WTC11 (cell line): ENCODE results near the gene B9D2. TPM values are rescaled to one million over a fixed set of nuclear protein-coding genes. Genes with fewer than 3 reads are reported as not detected.

Experiments used
- ATAC-seq: fragments of 200-7000 bp; cut with Tn5 transposase; 2 replicates; pipeline ENCODE4 v1.10.0; 2021; ENCODE audit warnings: mild to moderate bottlenecking, moderate library complexity
- CTCF ChIA-PET: fragments of 300-600 bp; sonication (Branson Sonifier 250); formaldehyde crosslinking; loops from one replicate; lab custom pipeline; 2021; ENCODE audit warnings: antibody characterized with exemption; lab: Charles Lee
- POLR2A ChIA-PET: fragments of 350-600 bp; sonication (Branson Sonifier 250); formaldehyde crosslinking; loops from one replicate; lab custom pipeline; 2021; ENCODE audit warnings: antibody characterized with exemption; lab: Charles Lee
- DNase-seq: peaks from one replicate; pipeline ENCODE4 v3.0.0; 2021; ENCODE audit warnings: low spot score
- H3K27ac Mint-ChIP-seq: 2 replicates; pipeline ENCODE4 v1.8.0; 2021; ENCODE audit warnings: mixed read lengths
- H3K27me3 Mint-ChIP-seq: 2 replicates; pipeline ENCODE4 v1.8.0; 2021; ENCODE audit warnings: low read depth, mild to moderate bottlenecking, moderate library complexity, mixed read lengths
- H3K36me3 Mint-ChIP-seq: 2 replicates; pipeline ENCODE4 v1.8.0; 2021; ENCODE audit warnings: mixed read lengths
- H3K4me1 Mint-ChIP-seq: 2 replicates; pipeline ENCODE4 v1.8.0; 2022; ENCODE audit warnings: mixed read lengths
- H3K4me3 Mint-ChIP-seq: 2 replicates; pipeline ENCODE4 v1.8.0; 2021; ENCODE audit warnings: mild to moderate bottlenecking, moderate library complexity, mixed read lengths
- H3K9me3 Mint-ChIP-seq: 2 replicates; pipeline ENCODE4 v1.8.0; 2021; ENCODE audit warnings: mixed read lengths
- CBFB ChIP-seq: sonication (generic); formaldehyde crosslinking; IDR thresholded peaks from 2 replicates; pipeline ENCODE4 v1.8.1; 2022; ENCODE audit warnings: mild to moderate bottlenecking, low read depth, missing genetic modification reagents
- CREB1 ChIP-seq: sonication (generic); formaldehyde crosslinking; IDR thresholded peaks from 2 replicates; pipeline ENCODE4 v1.8.0; 2023; ENCODE audit warnings: mild to moderate bottlenecking, missing genetic modification reagents
- CREM ChIP-seq: sonication (generic); formaldehyde crosslinking; IDR thresholded peaks from 2 replicates; pipeline ENCODE4 v1.8.1; 2022; ENCODE audit warnings: mild to moderate bottlenecking, missing genetic modification reagents, moderate library complexity
- FOXP1 ChIP-seq: sonication (generic); formaldehyde crosslinking; IDR thresholded peaks from 2 replicates; pipeline ENCODE4 v1.8.0; 2022; ENCODE audit warnings: missing genetic modification reagents, mild to moderate bottlenecking, moderate library complexity, borderline replicate concordance
- JAZF1 ChIP-seq: fragments of 250-450 bp; sonication (Bioruptor Pico); IDR thresholded peaks from 2 replicates; pipeline ENCODE4 v1.9.0; 2021; ENCODE audit warnings: moderate library complexity, mild to moderate bottlenecking, inconsistent platforms
- NR2C2 ChIP-seq: sonication (generic); formaldehyde crosslinking; IDR thresholded peaks from 2 replicates; pipeline ENCODE4 v1.8.0; 2022; ENCODE audit warnings: mild to moderate bottlenecking, missing genetic modification reagents
- OVOL2 ChIP-seq: fragments of 250-450 bp; sonication (Bioruptor Pico); IDR thresholded peaks from 2 replicates; pipeline ENCODE4 v1.9.0; 2021; ENCODE audit warnings: mild to moderate bottlenecking, borderline replicate concordance
- RELA ChIP-seq: sonication (generic); formaldehyde crosslinking; IDR thresholded peaks from 2 replicates; pipeline ENCODE4 v1.8.1; 2022; ENCODE audit warnings: missing genetic modification reagents, mild to moderate bottlenecking, borderline replicate concordance
- SOX15 ChIP-seq: fragments of 250-450 bp; sonication (Bioruptor Pico); IDR thresholded peaks from 2 replicates; pipeline ENCODE4 v1.9.0; 2021; ENCODE audit warnings: mild to moderate bottlenecking
- TP53 ChIP-seq: sonication (generic); formaldehyde crosslinking; IDR thresholded peaks from 2 replicates; pipeline ENCODE4 v1.8.1; 2023; ENCODE audit warnings: mild to moderate bottlenecking, missing genetic modification reagents
- ZNF263 ChIP-seq: sonication (generic); formaldehyde crosslinking; IDR thresholded peaks from 2 replicates; pipeline ENCODE4 v1.8.1; 2022; ENCODE audit warnings: low read depth, mild to moderate bottlenecking, moderate library complexity, missing genetic modification reagents
- total RNA-seq: library from RNA; stranded (reverse); gene quantifications from 3 replicates; pipeline ENCODE4 v1.2.3, GENCODE V29; 2021
- TF ChIP-seq, protein P1 (sequence below): fragments of 250-450 bp; sonication (Bioruptor Pico); IDR thresholded peaks from 2 replicates; pipeline ENCODE4 v2.1.2; 2022; ENCODE audit warnings: mild to moderate bottlenecking, moderate library complexity
- TF ChIP-seq, protein P2 (sequence below): sonication (generic); formaldehyde crosslinking; IDR thresholded peaks from 2 replicates; pipeline ENCODE4 v1.8.1; 2022; ENCODE audit warnings: missing genetic modification reagents, borderline replicate concordance
- TF ChIP-seq, protein P3 (sequence below): sonication (generic); formaldehyde crosslinking; conservative IDR thresholded peaks from 2 replicates; pipeline ENCODE4 v1.8.1; 2022; ENCODE audit warnings: mild to moderate bottlenecking, missing genetic modification reagents
- TF ChIP-seq, protein P4 (sequence below): fragments of 250-450 bp; sonication (Bioruptor Pico); conservative IDR thresholded peaks from 2 replicates; pipeline ENCODE4 v1.9.0; 2021; ENCODE audit warnings: mild to moderate bottlenecking
- TF ChIP-seq, protein P5 (sequence below): sonication (generic); formaldehyde crosslinking; IDR thresholded peaks from 2 replicates; pipeline ENCODE4 v1.8.1; 2022; ENCODE audit warnings: low read depth, missing genetic modification reagents, borderline replicate concordance

Gene B9D2
- total RNA-seq, 1 experiment from 2014 or later: 4.7 TPM

DNA sequence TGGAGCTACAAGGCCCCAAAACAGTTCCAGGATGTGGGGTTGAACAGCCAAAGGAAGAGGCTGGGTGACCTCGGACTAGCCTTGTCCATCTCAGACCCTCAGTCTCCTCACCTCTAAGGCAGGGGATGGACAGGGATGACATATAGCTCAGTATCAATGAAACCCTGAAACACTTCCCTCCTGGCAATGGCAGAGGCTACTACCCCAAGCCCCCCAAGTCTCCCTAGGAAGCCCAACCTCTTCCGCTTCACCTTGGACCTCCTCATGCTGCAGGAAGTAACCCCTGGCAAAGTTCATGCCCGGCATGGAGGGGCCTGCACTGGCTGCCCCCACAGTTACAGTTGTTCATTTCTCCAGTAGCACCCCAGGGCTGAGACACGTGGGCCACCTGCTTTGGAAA is 43.4 kb downstream of the B9D2 start:
- TF ChIP-seq CBFB (CRISPR knock-in tag) (no peak), CREM (CRISPR knock-in tag) (no peak), RELA (CRISPR knock-in tag) (no peak), CREB1 (CRISPR knock-in tag) (no peak), NR2C2 (CRISPR knock-in tag) (no peak)
- TF ChIP-seq, protein P1, sequence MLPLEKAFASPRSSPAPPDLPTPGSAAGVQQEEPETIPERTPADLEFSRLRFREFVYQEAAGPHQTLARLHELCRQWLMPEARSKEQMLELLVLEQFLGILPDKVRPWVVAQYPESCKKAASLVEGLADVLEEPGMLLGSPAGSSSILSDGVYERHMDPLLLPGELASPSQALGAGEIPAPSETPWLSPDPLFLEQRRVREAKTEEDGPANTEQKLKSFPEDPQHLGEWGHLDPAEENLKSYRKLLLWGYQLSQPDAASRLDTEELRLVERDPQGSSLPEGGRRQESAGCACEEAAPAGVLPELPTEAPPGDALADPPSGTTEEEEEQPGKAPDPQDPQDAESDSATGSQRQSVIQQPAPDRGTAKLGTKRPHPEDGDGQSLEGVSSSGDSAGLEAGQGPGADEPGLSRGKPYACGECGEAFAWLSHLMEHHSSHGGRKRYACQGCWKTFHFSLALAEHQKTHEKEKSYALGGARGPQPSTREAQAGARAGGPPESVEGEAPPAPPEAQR (CRISPR knock-in tag): no peak
- TF ChIP-seq, protein P2, sequence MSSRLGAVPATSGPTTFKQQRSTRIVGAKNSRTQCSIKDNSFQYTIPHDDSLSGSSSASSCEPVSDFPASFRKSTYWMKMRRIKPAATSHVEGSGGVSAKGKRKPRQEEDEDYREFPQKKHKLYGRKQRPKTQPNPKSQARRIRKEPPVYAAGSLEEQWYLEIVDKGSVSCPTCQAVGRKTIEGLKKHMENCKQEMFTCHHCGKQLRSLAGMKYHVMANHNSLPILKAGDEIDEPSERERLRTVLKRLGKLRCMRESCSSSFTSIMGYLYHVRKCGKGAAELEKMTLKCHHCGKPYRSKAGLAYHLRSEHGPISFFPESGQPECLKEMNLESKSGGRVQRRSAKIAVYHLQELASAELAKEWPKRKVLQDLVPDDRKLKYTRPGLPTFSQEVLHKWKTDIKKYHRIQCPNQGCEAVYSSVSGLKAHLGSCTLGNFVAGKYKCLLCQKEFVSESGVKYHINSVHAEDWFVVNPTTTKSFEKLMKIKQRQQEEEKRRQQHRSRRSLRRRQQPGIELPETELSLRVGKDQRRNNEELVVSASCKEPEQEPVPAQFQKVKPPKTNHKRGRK (CRISPR knock-in tag): no peak
- ChIA-PET CTCF (interaction anchor here (0.7 to 3.4 kb wide), 3 partner anchors 21 to 243 kb away, joined by 3 to 66 read pairs (median 3); partner anchors contain the start of gene TGFB1), POLR2A (interaction anchor here (1.7 kb wide), 1 partner anchor 11 kb away, joined by 8 read pairs; the partner anchor contains the start of gene CCDC97)
- peaks cover 36% of the 10 kb centered on the region for H3K4me1 Mint-ChIP-seq
- H3K9me3 Mint-ChIP-seq: peaks cover 5% of the 10 kb centered on the region
- no peaks in the 10 kb centered on the region for H3K27me3 Mint-ChIP-seq
- no peak for DNase-seq
- ATAC-seq: no peak
- no peak overlapping the region for H3K4me3 Mint-ChIP-seq
- H3K36me3 Mint-ChIP-seq: peaks cover 31% of the 10 kb centered on the region
- no peak overlapping the region for H3K27ac Mint-ChIP-seq

DNA sequence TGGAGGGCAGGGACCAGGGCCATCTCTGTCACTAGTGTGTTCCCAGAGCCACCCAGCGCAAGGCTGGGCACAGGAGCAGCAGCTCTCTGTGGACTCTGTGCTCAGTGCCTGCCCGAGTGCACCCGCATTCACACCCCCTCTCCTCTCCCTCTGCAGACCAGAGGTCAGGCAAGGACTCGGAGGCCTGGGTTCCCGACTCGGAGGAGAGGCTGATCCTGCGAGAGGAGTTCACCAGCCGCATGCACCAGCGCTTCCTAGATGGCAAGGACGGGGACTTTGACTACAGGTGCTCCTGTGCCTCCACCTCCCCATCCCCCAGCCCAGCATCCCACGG is 43.8 kb downstream of the B9D2 start:
- H3K9me3 Mint-ChIP-seq: peaks cover 5% of the 10 kb centered on the region
- ATAC-seq (no peak), DNase-seq (no peak)
- H3K36me3 Mint-ChIP-seq: peaks cover 31% of the 10 kb centered on the region
- ChIA-PET POLR2A (no interaction called here), CTCF (interaction anchor here (0.7 to 3.4 kb wide), 3 partner anchors 21 to 244 kb away, joined by 3 to 66 read pairs (median 3); partner anchors contain the start of gene TGFB1)
- no peaks in the 10 kb centered on the region for H3K27me3 Mint-ChIP-seq
- H3K27ac Mint-ChIP-seq: no peak overlapping the region
- peaks cover 33% of the 10 kb centered on the region for H3K4me1 Mint-ChIP-seq
- no peak overlapping the region for H3K4me3 Mint-ChIP-seq
- TF ChIP-seq, protein P3, sequence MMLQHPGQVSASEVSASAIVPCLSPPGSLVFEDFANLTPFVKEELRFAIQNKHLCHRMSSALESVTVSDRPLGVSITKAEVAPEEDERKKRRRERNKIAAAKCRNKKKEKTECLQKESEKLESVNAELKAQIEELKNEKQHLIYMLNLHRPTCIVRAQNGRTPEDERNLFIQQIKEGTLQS: no peak
- TF ChIP-seq, protein P4, sequence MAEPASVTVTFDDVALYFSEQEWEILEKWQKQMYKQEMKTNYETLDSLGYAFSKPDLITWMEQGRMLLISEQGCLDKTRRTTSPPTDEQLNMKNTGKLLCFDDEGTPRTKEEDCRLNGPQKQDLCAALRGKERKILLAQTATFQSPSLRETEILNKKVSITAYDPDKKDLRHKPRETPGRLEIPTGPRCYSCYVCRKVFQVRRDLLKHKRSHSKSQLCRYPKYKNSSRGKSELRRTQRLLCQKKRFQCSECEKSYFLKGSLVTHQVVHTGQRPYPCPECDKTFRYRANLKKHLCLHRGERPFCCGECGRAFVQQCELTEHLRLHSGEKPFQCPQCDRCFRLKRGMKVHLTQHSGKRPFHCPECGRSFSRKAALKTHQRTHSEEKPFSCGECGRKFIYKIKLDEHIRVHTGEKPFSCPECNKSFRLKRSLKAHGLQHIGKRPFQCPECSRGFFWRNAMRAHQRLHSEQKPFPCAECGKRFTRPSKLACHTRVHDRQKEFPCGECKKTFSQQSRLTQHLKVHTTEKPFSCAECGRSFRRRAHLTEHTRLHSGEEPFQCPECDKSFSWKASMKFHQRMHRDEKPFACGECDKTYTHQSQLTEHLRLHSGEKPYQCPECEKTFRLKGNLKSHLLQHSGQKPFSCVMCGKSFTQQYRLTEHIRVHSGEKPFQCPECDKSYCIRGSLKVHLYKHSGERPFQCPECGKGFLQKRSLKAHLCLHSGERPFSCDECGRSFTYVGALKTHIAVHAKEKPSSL (CRISPR knock-in tag): no peak
- TF ChIP-seq, protein P5, sequence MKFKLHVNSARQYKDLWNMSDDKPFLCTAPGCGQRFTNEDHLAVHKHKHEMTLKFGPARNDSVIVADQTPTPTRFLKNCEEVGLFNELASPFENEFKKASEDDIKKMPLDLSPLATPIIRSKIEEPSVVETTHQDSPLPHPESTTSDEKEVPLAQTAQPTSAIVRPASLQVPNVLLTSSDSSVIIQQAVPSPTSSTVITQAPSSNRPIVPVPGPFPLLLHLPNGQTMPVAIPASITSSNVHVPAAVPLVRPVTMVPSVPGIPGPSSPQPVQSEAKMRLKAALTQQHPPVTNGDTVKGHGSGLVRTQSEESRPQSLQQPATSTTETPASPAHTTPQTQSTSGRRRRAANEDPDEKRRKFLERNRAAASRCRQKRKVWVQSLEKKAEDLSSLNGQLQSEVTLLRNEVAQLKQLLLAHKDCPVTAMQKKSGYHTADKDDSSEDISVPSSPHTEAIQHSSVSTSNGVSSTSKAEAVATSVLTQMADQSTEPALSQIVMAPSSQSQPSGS: no peak
- TF ChIP-seq OVOL2 (no peak), TP53 (no peak), SOX15 (CRISPR knock-in tag) (no peak), JAZF1 (CRISPR knock-in tag) (no peak), ZNF263 (CRISPR knock-in tag) (no peak), FOXP1 (CRISPR knock-in tag) (no peak)
- TF ChIP-seq, all 79 proteins: peak for 0
